A549 (cell line): ENCODE results near the gene CTNNA3. TPM values are rescaled to one million over a fixed set of nuclear protein-coding genes. Genes with fewer than 3 reads are reported as not detected.

Experiments used
- ATAC-seq, 2 experiments: fragments of 200-7000 bp in 1 of 2; fragments of >200 bp in 1 of 2; cut with Nextera tagmentation in 1 of 2; cut with Tn5 transposase in 1 of 2; 3 replicates each; pipeline versions ENCODE4 v1.8.0 to v1.9.1; 2018 to 2020; ENCODE audit warnings: mild to moderate bottlenecking in 1 of 2, moderate library complexity in 1 of 2
- CTCF ChIA-PET: fragments of 300-600 bp; sonication (Branson Sonifier 250); formaldehyde crosslinking; extraction: SDS; loops from one replicate; lab custom pipeline; 2021; ENCODE audit warnings: antibody characterized with exemption, inconsistent platforms; lab: Yijun Ruan, JAX
- POLR2A ChIA-PET: fragments of 350-600 bp; formaldehyde crosslinking; extraction: SDS; loops from one replicate; lab custom pipeline; 2021; ENCODE audit warnings: antibody characterized with exemption, inconsistent platforms; lab: Yijun Ruan, JAX
- DNase-seq, 2 experiments: peaks; one replicate each; pipeline versions ENCODE4 v3.0.0 to v3.0.0-alpha.2; 2011 to 2016; ENCODE audit warnings: low read depth in 1 of 2, low spot score in 1 of 2
- FAIRE-seq: peaks from 2 replicates; lab custom pipeline; 2011; peaks lifted over from hg19 to GRCh38; lab: Jason Lieb, UNC
- H3K27ac ChIP-seq, 2 experiments: fragments of >200 bp; sonication (Bioruptor Twin); formaldehyde crosslinking; 3 replicates each; pipeline ENCODE4 v1.5.1; 2016 to 2017
- H3K4me1 ChIP-seq: fragments of >200 bp; sonication (Bioruptor Twin); formaldehyde crosslinking; 3 replicates; pipeline ENCODE4 v1.6.1; 2016
- H3K4me2 ChIP-seq: fragments of >200 bp; sonication (Bioruptor Twin); formaldehyde crosslinking; 3 replicates; pipeline ENCODE4 v1.6.1; 2016
- H3K4me3 ChIP-seq: fragments of >200 bp; sonication (Bioruptor Twin); formaldehyde crosslinking; 3 replicates; pipeline ENCODE4 v1.5.1; 2016
- H3K9me3 ChIP-seq: fragments of >200 bp; sonication (Bioruptor Twin); formaldehyde crosslinking; 3 replicates; pipeline ENCODE4 v1.6.1; 2016
- CEBPB ChIP-seq, 2 experiments: fragments of >200 bp in 1 of 2; sonication (Bioruptor Twin) in 1 of 2; formaldehyde crosslinking in 1 of 2; IDR thresholded peaks; 2 replicates each; pipeline ENCODE4 v1.6.1; 2012 to 2016
- EHF ChIP-seq: fragments of 250-450 bp; sonication (Bioruptor Pico); IDR thresholded peaks from 2 replicates; pipeline ENCODE4 v1.5.0; 2020; ENCODE audit warnings: mild to moderate bottlenecking
- EP300 ChIP-seq, 2 experiments: fragments of >200 bp; sonication (Bioruptor Twin); formaldehyde crosslinking; IDR thresholded peaks; 2 replicates in 1 of 2; 3 replicates in 1 of 2; pipeline ENCODE4 v1.6.1; 2016 to 2017
- ESRRA ChIP-seq: fragments of 150-350 bp; IDR thresholded peaks from 2 replicates; pipeline ENCODE4 v1.6.1; 2014; ENCODE audit warnings: mild to moderate bottlenecking, low read length, borderline replicate concordance
- FOSL2 ChIP-seq, 2 experiments: fragments of 450-650 bp in 1 of 2; fragments of >200 bp in 1 of 2; sonication (Bioruptor Twin) in 1 of 2; formaldehyde crosslinking; IDR thresholded peaks; 2 replicates each; pipeline versions ENCODE4 v1.5.0 to v1.6.1; 2016 to 2020; ENCODE audit warnings: mild to moderate bottlenecking in 1 of 2, moderate library complexity in 1 of 2
- HDAC2 ChIP-seq: fragments of 200-600 bp; sonication (generic); IDR thresholded peaks from 2 replicates; pipeline ENCODE4 v1.6.1; 2016
- HEYL ChIP-seq: fragments of 250-450 bp; sonication (Bioruptor Pico); IDR thresholded peaks from 2 replicates; pipeline ENCODE4 v1.8.0; 2021; ENCODE audit warnings: mild to moderate bottlenecking, moderate library complexity
- HOXB13 ChIP-seq: fragments of 250-450 bp; sonication (Bioruptor Pico); IDR thresholded peaks from 2 replicates; pipeline ENCODE4 v1.5.0; 2020; ENCODE audit warnings: low read depth, mild to moderate bottlenecking, moderate library complexity
- HOXB5 ChIP-seq: fragments of 250-450 bp; sonication (Bioruptor Pico); IDR thresholded peaks from 2 replicates; pipeline ENCODE4 v1.5.0; 2020; ENCODE audit warnings: mild to moderate bottlenecking, moderate library complexity
- PBX3 ChIP-seq: IDR thresholded peaks from 2 replicates; pipeline ENCODE4 v1.6.1; 2012
- TP53 ChIP-seq: fragments of 250-450 bp; sonication (Bioruptor Pico); IDR thresholded peaks from 2 replicates; pipeline ENCODE4 v1.5.0; 2021; ENCODE audit warnings: mild to moderate bottlenecking, moderate library complexity
- WGBS: methylation state at CpG from one replicate; pipeline ENCODE4 v1.1.6; 2017; ENCODE audit errors: missing lambda C conversion rate; 5-methylcytosine and 5-hydroxymethylcytosine counted together
- polyA plus RNA-seq, 4 experiments: library from polyadenylated mRNA; depleted of rRNA in 3 of 4; stranded (reverse); fragments of >200 nt; fragmentation: RNase III in 1 of 4; extraction: RNeasy Plus Mini Kit Qiagen cat#74134 plus additional on column Dnase treatment in 1 of 4; gene quantifications; 2 replicates in 3 of 4; 3 replicates in 1 of 4; pipeline ENCODE4 v1.2.3, GENCODE V29; 2011 to 2017
- TF ChIP-seq, protein P1 (sequence below): fragments of 150-350 bp; IDR thresholded peaks from 2 replicates; pipeline ENCODE4 v1.6.1; 2014; ENCODE audit warnings: low read depth, mild to moderate bottlenecking, low read length
- TF ChIP-seq, protein P2 (sequence below): fragments of 200-600 bp; sonication (generic); IDR thresholded peaks from 2 replicates; pipeline ENCODE4 v1.6.1; 2016; ENCODE audit warnings: antibody characterized with exemption, mild to moderate bottlenecking, moderate library complexity

The CTNNA3 gene
- polyA plus RNA-seq, 2 of the 4 experiments (the other 2 are of a cell fraction): not detected

- Histone ChIP-seq H3K4me3 (no peak overlapping the region), H3K4me2 (no peak overlapping the region), H3K27ac (no peak overlapping the region), H3K4me1 (peaks cover 22% of the 10 kb centered on the region), H3K9me3 (no peaks in the 10 kb centered on the region)
- no peak for ATAC-seq
- ChIA-PET CTCF (no interaction called here), POLR2A (no interaction called here)
- FAIRE-seq: no peak
- DNase-seq: no peak
- WGBS: 73% methylated on average over 6 of the region's 6 CpGs
- no peak for TF ChIP-seq HEYL (CRISPR knock-in tag)
Observed at GRCh38 chr10:67609996-67610793, 85.8 kb downstream of the CTNNA3 start.

GRCh38 chr10:67608001-67608400 lies 88.0 kb downstream of the CTNNA3 start:
- POLR2A ChIA-PET: no interaction called here
- ATAC-seq (no peak), DNase-seq (no peak), FAIRE-seq (no peak)
- Histone ChIP-seq H3K4me3 (no peak overlapping the region), H3K4me2 (peak overlapping the region; percentile 57), H3K9me3 (no peaks in the 10 kb centered on the region), H3K27ac (no peak overlapping the region), H3K4me1 (peaks cover 22% of the 10 kb centered on the region)
- TF ChIP-seq HOXB5: no peak
- TF ChIP-seq, protein P1, sequence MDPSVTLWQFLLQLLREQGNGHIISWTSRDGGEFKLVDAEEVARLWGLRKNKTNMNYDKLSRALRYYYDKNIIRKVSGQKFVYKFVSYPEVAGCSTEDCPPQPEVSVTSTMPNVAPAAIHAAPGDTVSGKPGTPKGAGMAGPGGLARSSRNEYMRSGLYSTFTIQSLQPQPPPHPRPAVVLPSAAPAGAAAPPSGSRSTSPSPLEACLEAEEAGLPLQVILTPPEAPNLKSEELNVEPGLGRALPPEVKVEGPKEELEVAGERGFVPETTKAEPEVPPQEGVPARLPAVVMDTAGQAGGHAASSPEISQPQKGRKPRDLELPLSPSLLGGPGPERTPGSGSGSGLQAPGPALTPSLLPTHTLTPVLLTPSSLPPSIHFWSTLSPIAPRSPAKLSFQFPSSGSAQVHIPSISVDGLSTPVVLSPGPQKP: no peak
- TF ChIP-seq CEBPB (IDR thresholded peaks at IDR 0.05): no peak
- TF ChIP-seq HOXB13 (CRISPR knock-in tag): no peak
- TF ChIP-seq EHF (CRISPR knock-in tag): no peak
- TF ChIP-seq PBX3: no peak
- TF ChIP-seq HDAC2: no peak
- CTCF ChIA-PET: no interaction called here
- WGBS: 89% methylated on average over 2 of the region's 2 CpGs

- no peak overlapping the region for H3K4me3 ChIP-seq
- POLR2A ChIA-PET: no interaction called here
- no peaks in the 10 kb centered on the region for H3K9me3 ChIP-seq
- H3K4me2 ChIP-seq: peak overlapping the region; percentile 57
- 0% methylated on average over 1 of the region's 1 CpG for whole genome bisulfite sequencing
- DNase-seq (peak in 1 of 2 experiments; percentile 45), ATAC-seq (peak; percentile 76 to 82; a peak in 4 of 6 replicates), FAIRE-seq (no peak)
- 0 out of 2 replicates have a peak, but pooled peaks have one; percentile 12 for TF ChIP-seq ESRRA
- no peak for TF ChIP-seq TP53 (CRISPR knock-in tag)
- TF ChIP-seq EP300 (IDR thresholded peaks at IDR 0.05): no peak
- TF ChIP-seq, protein P2, sequence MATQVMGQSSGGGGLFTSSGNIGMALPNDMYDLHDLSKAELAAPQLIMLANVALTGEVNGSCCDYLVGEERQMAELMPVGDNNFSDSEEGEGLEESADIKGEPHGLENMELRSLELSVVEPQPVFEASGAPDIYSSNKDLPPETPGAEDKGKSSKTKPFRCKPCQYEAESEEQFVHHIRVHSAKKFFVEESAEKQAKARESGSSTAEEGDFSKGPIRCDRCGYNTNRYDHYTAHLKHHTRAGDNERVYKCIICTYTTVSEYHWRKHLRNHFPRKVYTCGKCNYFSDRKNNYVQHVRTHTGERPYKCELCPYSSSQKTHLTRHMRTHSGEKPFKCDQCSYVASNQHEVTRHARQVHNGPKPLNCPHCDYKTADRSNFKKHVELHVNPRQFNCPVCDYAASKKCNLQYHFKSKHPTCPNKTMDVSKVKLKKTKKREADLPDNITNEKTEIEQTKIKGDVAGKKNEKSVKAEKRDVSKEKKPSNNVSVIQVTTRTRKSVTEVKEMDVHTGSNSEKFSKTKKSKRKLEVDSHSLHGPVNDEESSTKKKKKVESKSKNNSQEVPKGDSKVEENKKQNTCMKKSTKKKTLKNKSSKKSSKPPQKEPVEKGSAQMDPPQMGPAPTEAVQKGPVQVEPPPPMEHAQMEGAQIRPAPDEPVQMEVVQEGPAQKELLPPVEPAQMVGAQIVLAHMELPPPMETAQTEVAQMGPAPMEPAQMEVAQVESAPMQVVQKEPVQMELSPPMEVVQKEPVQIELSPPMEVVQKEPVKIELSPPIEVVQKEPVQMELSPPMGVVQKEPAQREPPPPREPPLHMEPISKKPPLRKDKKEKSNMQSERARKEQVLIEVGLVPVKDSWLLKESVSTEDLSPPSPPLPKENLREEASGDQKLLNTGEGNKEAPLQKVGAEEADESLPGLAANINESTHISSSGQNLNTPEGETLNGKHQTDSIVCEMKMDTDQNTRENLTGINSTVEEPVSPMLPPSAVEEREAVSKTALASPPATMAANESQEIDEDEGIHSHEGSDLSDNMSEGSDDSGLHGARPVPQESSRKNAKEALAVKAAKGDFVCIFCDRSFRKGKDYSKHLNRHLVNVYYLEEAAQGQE: no peak
- TF ChIP-seq FOSL2 (IDR thresholded peaks at IDR 0.05): no peak
- peak; percentile 41 for TF ChIP-seq FOSL2 (CRISPR knock-in tag; IDR thresholded peaks at IDR 0.05)
- CTCF ChIA-PET: no interaction called here
- H3K27ac ChIP-seq: no peak overlapping the region
- H3K4me1 ChIP-seq: peaks cover 24% of the 10 kb centered on the region
Observed at GRCh38 chr10:67607472-67607871, 88.5 kb downstream of the CTNNA3 start.
